ENCODE data around the gene CIITA. TPM values are rescaled to one million over a fixed set of nuclear protein-coding genes. Genes with fewer than 3 reads are reported as not detected.

CIITA gene
- total and polyA plus RNA-seq, 11 donors = 1.6 to 73.9 (median 8.2) TPM

DNA sequence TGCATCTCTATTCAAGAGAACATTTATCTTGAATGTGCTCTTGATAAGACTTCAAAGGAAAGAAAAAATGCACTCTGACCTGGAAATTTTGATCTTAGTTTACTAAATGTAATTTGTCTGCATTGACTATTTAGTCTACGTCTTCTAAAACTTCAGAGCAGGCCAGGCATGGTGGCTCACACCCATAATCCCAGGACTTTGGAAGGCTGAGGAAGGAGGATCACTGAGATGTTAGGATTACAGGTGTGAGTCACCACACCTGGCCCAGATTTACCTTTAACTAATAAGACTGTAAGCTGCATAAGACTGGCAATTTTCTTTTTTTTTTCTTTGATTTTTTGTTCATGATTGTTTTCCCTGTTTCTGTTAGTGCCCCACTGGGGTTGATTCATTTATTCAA is 18.8 kb upstream of the CIITA start:
- Histone ChIP-seq H3K36me3 (no peaks in the 10 kb centered on the region), H3K9me3 (no peaks in the 10 kb centered on the region), H3K27me3 (no peaks in the 10 kb centered on the region), H3K4me1 (peaks cover 0 to 10% (median 0%) of the 10 kb centered on the region in 12 donors), H3K4me3 (no peak overlapping the region), H3K27ac (no peak overlapping the region)
- DNase-seq = no peak
- intact Hi-C loops (cut with DNase I) = no loop called here
- ATAC-seq = no peak
- WGBS, 4 donors = 83 to 89% (median 86%) methylated on average over 1 of the region's 1 CpG
- TF ChIP-seq POLR2A (IDR thresholded peaks at IDR 0.05) = no peak
- TF ChIP-seq, protein P1, sequence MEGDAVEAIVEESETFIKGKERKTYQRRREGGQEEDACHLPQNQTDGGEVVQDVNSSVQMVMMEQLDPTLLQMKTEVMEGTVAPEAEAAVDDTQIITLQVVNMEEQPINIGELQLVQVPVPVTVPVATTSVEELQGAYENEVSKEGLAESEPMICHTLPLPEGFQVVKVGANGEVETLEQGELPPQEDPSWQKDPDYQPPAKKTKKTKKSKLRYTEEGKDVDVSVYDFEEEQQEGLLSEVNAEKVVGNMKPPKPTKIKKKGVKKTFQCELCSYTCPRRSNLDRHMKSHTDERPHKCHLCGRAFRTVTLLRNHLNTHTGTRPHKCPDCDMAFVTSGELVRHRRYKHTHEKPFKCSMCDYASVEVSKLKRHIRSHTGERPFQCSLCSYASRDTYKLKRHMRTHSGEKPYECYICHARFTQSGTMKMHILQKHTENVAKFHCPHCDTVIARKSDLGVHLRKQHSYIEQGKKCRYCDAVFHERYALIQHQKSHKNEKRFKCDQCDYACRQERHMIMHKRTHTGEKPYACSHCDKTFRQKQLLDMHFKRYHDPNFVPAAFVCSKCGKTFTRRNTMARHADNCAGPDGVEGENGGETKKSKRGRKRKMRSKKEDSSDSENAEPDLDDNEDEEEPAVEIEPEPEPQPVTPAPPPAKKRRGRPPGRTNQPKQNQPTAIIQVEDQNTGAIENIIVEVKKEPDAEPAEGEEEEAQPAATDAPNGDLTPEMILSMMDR (IDR thresholded peaks at IDR 0.05) = no peak

- WGBS, 4 donors = 46 to 93% (median 62%) methylated on average over 2 of the region's 2 CpGs
- H3K27ac ChIP-seq = no peak overlapping the region
Measured at GRCh38 chr16:10859020-10859419, 18.0 kb upstream of the CIITA start.

DNA sequence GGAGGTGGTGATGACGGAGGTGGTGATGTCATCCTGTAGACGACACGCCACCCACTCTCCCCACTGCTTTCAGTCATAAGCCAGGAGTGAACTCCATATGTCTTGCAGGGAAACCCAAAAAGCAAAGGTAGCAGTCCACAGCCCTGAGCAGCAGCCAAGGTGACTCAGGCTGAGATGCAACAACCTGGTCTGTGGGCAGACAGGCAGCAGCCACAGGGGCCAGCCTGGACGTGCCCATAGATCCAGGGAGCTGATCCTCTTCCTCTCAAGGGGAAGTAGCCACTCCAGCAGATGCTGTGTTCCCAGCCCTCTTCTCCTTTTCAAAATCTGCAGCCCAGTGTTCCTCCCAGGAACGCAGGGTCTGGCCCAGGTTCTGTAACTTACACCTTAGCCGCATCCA is 17.3 kb upstream of the CIITA start:
- no peaks in the 10 kb centered on the region for H3K27me3 ChIP-seq
- TF ChIP-seq POLR2A (IDR thresholded peaks at IDR 0.05) = no peak
- TF ChIP-seq, protein P1 (IDR thresholded peaks at IDR 0.05) = no peak
- no peaks in the 10 kb centered on the region for H3K9me3 ChIP-seq
- H3K4me1 ChIP-seq = peaks cover 0 to 10% (median 0%) of the 10 kb centered on the region in 12 donors
- no peak overlapping the region for H3K4me3 ChIP-seq
- 80 to 90% (median 87%) methylated on average over 6 of the region's 6 CpGs for WGBS, 4 donors
- H3K27ac ChIP-seq = no peak overlapping the region
- H3K36me3 ChIP-seq = no peaks in the 10 kb centered on the region
- no peak for ATAC-seq
- intact Hi-C loops (cut with DNase I) = no loop called here
- no peak for DNase-seq

More at GRCh38 chr16:10859020-10859419, 18.0 kb upstream of the CIITA start:
- Histone ChIP-seq H3K4me1 (peaks cover 0 to 10% (median 0%) of the 10 kb centered on the region in 12 donors), H3K4me3 (no peak overlapping the region), H3K36me3 (no peaks in the 10 kb centered on the region), H3K27me3 (no peaks in the 10 kb centered on the region), H3K9me3 (no peaks in the 10 kb centered on the region)
- intact Hi-C loops (cut with DNase I) = no loop called here
- ATAC-seq (no peak), DNase-seq (no peak)
- TF ChIP-seq, protein P1 (IDR thresholded peaks at IDR 0.05) = no peak
- TF ChIP-seq POLR2A (IDR thresholded peaks at IDR 0.05) = no peak

GRCh38 chr16:10862438-10862837 is 14.6 kb upstream of the CIITA start:
- ATAC-seq (peak; percentile 54 to 80 (median 70)), DNase-seq (peak in 4 of 5 donors; percentile 42 to 69 (median 50))
- intact Hi-C loops (cut with DNase I) = no loop called here
- Histone ChIP-seq H3K4me1 (peaks cover 0 to 29% (median 2%) of the 10 kb centered on the region in 12 donors), H3K36me3 (no peaks in the 10 kb centered on the region), H3K9me3 (no peaks in the 10 kb centered on the region), H3K27me3 (peaks cover 0 to 9% (median 0%) of the 10 kb centered on the region in 9 donors), H3K4me3 (no peak overlapping the region), H3K27ac (no peak overlapping the region)
- 69 to 79% (median 76%) methylated on average over 2 of the region's 2 CpGs for WGBS, 4 donors
- TF ChIP-seq, protein P1 (IDR thresholded peaks at IDR 0.05) = no peak
- TF ChIP-seq POLR2A (IDR thresholded peaks at IDR 0.05) = no peak

Measured in heart left ventricle (tissue), 16 donors.